HepG2 (cell line): Measurements from ENCODE around the gene IRF1. TPM values are rescaled to one million over a fixed set of nuclear protein-coding genes. Genes with fewer than 3 reads are reported as not detected.

Experiments used
- CBX1 ChIP-seq: IDR thresholded peaks from one replicate; pipeline ENCODE4 v1.6.1; 2016; ENCODE audit warnings: antibody characterized with exemption, low read depth
- CC2D1A ChIP-seq: sonication (generic); formaldehyde crosslinking; IDR thresholded peaks from 2 replicates; pipeline ENCODE4 v1.8.1; 2023; ENCODE audit warnings: mild to moderate bottlenecking, missing genetic modification reagents
- FIP1L1 ChIP-seq: fragments of 200-400 bp; formaldehyde crosslinking; IDR thresholded peaks from 2 replicates; pipeline ENCODE4 v1.6.1; 2018; ENCODE audit warnings: low read depth, mild to moderate bottlenecking, low read length, moderate library complexity, borderline replicate concordance; ENCODE audit not compliant: insufficient read depth
- FOXC1 ChIP-seq: sonication (generic); formaldehyde crosslinking; IDR thresholded peaks from 2 replicates; pipeline ENCODE4 v1.8.0; 2022; ENCODE audit warnings: mild to moderate bottlenecking, missing genetic modification reagents, borderline replicate concordance
- JUND ChIP-seq: sonication (generic); formaldehyde crosslinking; IDR thresholded peaks from 2 replicates; pipeline ENCODE4 v1.8.0; 2022; ENCODE audit warnings: mild to moderate bottlenecking, missing genetic modification reagents
- KLF15 ChIP-seq: sonication (generic); formaldehyde crosslinking; IDR thresholded peaks from 2 replicates; pipeline ENCODE4 v1.8.1; 2023; ENCODE audit warnings: borderline replicate concordance, mild to moderate bottlenecking, inconsistent platforms, missing genetic modification reagents, mixed read lengths
- RAD21 ChIP-seq: fragments of 450-650 bp; formaldehyde crosslinking; IDR thresholded peaks from 2 replicates; pipeline ENCODE4 v1.5.0; 2020; ENCODE audit warnings: mild to moderate bottlenecking
- RXRA ChIP-seq: sonication (generic); formaldehyde crosslinking; IDR thresholded peaks from 2 replicates; pipeline ENCODE4 v1.5.1; 2020; ENCODE audit warnings: missing genetic modification reagents
- SKI ChIP-seq: fragments of 450-650 bp; IDR thresholded peaks from one replicate; pipeline ENCODE4 v1.6.1; 2018; ENCODE audit warnings: mild to moderate bottlenecking; ENCODE audit not compliant: partially characterized antibody
- ZNF17 ChIP-seq: sonication (generic); formaldehyde crosslinking; IDR thresholded peaks from 2 replicates; pipeline ENCODE4 v1.5.0; 2020; ENCODE audit warnings: mild to moderate bottlenecking, missing genetic modification reagents
- ZNF24 ChIP-seq: fragments of 450-650 bp; IDR thresholded peaks from 2 replicates; pipeline ENCODE4 v1.6.1; 2017; ENCODE audit warnings: antibody characterized with exemption, mild to moderate bottlenecking
- ZNF619 ChIP-seq: sonication (generic); formaldehyde crosslinking; IDR thresholded peaks from 2 replicates; pipeline ENCODE4 v1.4.0; 2020; ENCODE audit warnings: mild to moderate bottlenecking, missing genetic modification reagents
- ZNF713 ChIP-seq: sonication (generic); formaldehyde crosslinking; IDR thresholded peaks from 2 replicates; pipeline ENCODE4 v1.4.0; 2020; ENCODE audit warnings: mild to moderate bottlenecking, missing genetic modification reagents
- ZSCAN30 ChIP-seq: sonication (generic); formaldehyde crosslinking; IDR thresholded peaks from 2 replicates; pipeline ENCODE4 v1.5.0; 2020; ENCODE audit warnings: mild to moderate bottlenecking, missing genetic modification reagents
- polyA plus RNA-seq, 8 experiments: library from polyadenylated mRNA; depleted of rRNA in 3 of 8; stranded (reverse) in 7 of 8; unstranded in 1 of 8; fragments of >200 nt; fragmentation: Illumina TruSeq in 4 of 8; extraction: Trizol in 4 of 8; gene quantifications; 2 replicates each; pipeline versions ENCODE4 v1.2.1 to v1.2.3, GENCODE V29; 2011 to 2016; ENCODE audit warnings: low read depth in 4 of 8, missing spikeins in 1 of 8, mixed read lengths in 1 of 8; ENCODE audit not compliant: insufficient read depth in 1 of 8
- total RNA-seq, 5 experiments: library from RNA; depleted of rRNA; stranded (reverse); fragments of >200 nt; fragmentation: Illumina TruSeq; extraction: Trizol; gene quantifications; 2 replicates each; pipeline ENCODE4 v1.2.3, GENCODE V29; 2016; ENCODE audit warnings: low read depth in 1 of 5
- TF ChIP-seq, protein P1 (sequence below): sonication (generic); formaldehyde crosslinking; conservative IDR thresholded peaks from 2 replicates; pipeline ENCODE4 v1.4.0; 2020; ENCODE audit warnings: missing genetic modification reagents
- TF ChIP-seq, protein P2 (sequence below): IDR thresholded peaks from 2 replicates; pipeline ENCODE4 v1.6.1; 2016; ENCODE audit warnings: control low read depth
- TF ChIP-seq, protein P3 (sequence below): sonication (generic); formaldehyde crosslinking; IDR thresholded peaks from 2 replicates; pipeline ENCODE4 v1.8.0; 2022; ENCODE audit warnings: mild to moderate bottlenecking, missing genetic modification reagents, moderate library complexity
- TF ChIP-seq, protein P4 (sequence below): sonication (generic); formaldehyde crosslinking; IDR thresholded peaks from 2 replicates; pipeline ENCODE4 v1.5.0; 2020; ENCODE audit warnings: mild to moderate bottlenecking, missing genetic modification reagents, moderate library complexity
- TF ChIP-seq, protein P5 (sequence below): sonication (generic); formaldehyde crosslinking; IDR thresholded peaks from 2 replicates; pipeline ENCODE4 v1.4.0; 2020; ENCODE audit warnings: missing genetic modification reagents
- TF ChIP-seq, protein P6 (sequence below), 2 experiments: sonication (generic) in 1 of 2; formaldehyde crosslinking in 1 of 2; IDR thresholded peaks; 2 replicates each; pipeline versions ENCODE4 v1.4.0 to v1.6.1; 2018 to 2020; ENCODE audit warnings: missing genetic modification reagents in 2 of 2, borderline replicate concordance in 1 of 2, low read depth in 1 of 2, mild to moderate bottlenecking in 1 of 2, missing biosample characterization in 1 of 2

IRF1 gene
- total and polyA plus RNA-seq, 2 of the 13 experiments (the other 11 are each of a cell fraction or from before 2014, with no cell fraction given) = 4.1 to 8.8 TPM

DNA sequence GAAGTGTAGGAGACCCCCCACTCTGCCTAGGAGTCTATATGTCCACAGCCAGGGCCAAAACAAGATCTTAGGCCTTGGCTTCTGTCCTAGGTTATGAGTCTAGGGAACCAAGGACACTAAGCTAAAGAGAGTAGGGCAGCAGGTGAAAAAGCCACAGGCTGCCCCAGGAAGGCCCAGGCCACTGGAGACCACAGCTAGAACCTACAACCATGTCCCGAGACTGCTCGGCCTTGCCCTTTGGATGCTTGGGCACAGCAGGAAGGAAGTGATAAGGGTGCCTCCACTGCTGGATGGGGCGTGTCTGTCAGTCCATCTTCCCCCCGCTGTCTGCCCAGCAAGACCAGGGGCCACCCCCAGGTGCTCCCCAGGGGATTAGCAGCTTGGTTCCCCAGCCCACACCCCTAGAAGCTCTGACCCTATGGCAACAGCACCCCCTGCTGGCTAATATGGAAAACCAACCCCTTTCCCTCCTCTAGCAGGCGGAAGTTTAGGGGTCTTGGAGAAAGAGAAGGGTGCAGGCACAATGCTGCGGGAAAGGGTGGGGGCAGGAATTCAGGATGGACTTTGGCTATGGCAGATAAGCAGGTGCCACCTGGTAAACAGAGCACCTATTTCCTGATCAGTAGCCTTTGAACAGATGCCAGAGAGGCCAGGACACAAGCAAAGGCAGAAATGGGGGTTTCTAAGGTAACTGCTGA lies 10.5 kb upstream of the IRF1 start (continued):
- TF ChIP-seq, protein P1, sequence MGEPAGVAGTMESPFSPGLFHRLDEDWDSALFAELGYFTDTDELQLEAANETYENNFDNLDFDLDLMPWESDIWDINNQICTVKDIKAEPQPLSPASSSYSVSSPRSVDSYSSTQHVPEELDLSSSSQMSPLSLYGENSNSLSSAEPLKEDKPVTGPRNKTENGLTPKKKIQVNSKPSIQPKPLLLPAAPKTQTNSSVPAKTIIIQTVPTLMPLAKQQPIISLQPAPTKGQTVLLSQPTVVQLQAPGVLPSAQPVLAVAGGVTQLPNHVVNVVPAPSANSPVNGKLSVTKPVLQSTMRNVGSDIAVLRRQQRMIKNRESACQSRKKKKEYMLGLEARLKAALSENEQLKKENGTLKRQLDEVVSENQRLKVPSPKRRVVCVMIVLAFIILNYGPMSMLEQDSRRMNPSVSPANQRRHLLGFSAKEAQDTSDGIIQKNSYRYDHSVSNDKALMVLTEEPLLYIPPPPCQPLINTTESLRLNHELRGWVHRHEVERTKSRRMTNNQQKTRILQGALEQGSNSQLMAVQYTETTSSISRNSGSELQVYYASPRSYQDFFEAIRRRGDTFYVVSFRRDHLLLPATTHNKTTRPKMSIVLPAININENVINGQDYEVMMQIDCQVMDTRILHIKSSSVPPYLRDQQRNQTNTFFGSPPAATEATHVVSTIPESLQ (CRISPR knock-in tag) = no peak
- TF ChIP-seq, protein P2, sequence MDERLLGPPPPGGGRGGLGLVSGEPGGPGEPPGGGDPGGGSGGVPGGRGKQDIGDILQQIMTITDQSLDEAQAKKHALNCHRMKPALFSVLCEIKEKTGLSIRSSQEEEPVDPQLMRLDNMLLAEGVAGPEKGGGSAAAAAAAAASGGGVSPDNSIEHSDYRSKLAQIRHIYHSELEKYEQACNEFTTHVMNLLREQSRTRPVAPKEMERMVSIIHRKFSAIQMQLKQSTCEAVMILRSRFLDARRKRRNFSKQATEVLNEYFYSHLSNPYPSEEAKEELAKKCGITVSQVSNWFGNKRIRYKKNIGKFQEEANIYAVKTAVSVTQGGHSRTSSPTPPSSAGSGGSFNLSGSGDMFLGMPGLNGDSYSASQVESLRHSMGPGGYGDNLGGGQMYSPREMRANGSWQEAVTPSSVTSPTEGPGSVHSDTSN = no peak
- TF ChIP-seq ZSCAN30 (CRISPR knock-in tag) (no peak), KLF15 (CRISPR knock-in tag) (no peak), RAD21 (CRISPR knock-in tag) (peak; percentile 94), ZNF24 (no peak), FOXC1 (CRISPR knock-in tag) (0 out of 2 replicates have a peak, but pooled peaks have one; percentile 18), ZNF17 (CRISPR knock-in tag) (no peak), CBX1 (no peak), CC2D1A (CRISPR knock-in tag) (no peak), SKI (peak; percentile 29), ZNF713 (CRISPR knock-in tag) (no peak), FIP1L1 (no peak), JUND (CRISPR knock-in tag) (no peak), RXRA (CRISPR knock-in tag) (peak; percentile 87), ZNF619 (CRISPR knock-in tag) (peak; percentile 31; the same call in 1 of the 2 replicates)
- TF ChIP-seq, protein P3, sequence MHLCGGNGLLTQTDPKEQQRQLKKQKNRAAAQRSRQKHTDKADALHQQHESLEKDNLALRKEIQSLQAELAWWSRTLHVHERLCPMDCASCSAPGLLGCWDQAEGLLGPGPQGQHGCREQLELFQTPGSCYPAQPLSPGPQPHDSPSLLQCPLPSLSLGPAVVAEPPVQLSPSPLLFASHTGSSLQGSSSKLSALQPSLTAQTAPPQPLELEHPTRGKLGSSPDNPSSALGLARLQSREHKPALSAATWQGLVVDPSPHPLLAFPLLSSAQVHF (CRISPR knock-in tag) = no peak
- TF ChIP-seq, protein P4, sequence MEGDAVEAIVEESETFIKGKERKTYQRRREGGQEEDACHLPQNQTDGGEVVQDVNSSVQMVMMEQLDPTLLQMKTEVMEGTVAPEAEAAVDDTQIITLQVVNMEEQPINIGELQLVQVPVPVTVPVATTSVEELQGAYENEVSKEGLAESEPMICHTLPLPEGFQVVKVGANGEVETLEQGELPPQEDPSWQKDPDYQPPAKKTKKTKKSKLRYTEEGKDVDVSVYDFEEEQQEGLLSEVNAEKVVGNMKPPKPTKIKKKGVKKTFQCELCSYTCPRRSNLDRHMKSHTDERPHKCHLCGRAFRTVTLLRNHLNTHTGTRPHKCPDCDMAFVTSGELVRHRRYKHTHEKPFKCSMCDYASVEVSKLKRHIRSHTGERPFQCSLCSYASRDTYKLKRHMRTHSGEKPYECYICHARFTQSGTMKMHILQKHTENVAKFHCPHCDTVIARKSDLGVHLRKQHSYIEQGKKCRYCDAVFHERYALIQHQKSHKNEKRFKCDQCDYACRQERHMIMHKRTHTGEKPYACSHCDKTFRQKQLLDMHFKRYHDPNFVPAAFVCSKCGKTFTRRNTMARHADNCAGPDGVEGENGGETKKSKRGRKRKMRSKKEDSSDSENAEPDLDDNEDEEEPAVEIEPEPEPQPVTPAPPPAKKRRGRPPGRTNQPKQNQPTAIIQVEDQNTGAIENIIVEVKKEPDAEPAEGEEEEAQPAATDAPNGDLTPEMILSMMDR = peak; percentile 98
- TF ChIP-seq, protein P5, sequence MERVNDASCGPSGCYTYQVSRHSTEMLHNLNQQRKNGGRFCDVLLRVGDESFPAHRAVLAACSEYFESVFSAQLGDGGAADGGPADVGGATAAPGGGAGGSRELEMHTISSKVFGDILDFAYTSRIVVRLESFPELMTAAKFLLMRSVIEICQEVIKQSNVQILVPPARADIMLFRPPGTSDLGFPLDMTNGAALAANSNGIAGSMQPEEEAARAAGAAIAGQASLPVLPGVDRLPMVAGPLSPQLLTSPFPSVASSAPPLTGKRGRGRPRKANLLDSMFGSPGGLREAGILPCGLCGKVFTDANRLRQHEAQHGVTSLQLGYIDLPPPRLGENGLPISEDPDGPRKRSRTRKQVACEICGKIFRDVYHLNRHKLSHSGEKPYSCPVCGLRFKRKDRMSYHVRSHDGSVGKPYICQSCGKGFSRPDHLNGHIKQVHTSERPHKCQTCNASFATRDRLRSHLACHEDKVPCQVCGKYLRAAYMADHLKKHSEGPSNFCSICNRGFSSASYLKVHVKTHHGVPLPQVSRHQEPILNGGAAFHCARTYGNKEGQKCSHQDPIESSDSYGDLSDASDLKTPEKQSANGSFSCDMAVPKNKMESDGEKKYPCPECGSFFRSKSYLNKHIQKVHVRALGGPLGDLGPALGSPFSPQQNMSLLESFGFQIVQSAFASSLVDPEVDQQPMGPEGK (CRISPR knock-in tag) = peak; percentile 84
- TF ChIP-seq, protein P6, sequence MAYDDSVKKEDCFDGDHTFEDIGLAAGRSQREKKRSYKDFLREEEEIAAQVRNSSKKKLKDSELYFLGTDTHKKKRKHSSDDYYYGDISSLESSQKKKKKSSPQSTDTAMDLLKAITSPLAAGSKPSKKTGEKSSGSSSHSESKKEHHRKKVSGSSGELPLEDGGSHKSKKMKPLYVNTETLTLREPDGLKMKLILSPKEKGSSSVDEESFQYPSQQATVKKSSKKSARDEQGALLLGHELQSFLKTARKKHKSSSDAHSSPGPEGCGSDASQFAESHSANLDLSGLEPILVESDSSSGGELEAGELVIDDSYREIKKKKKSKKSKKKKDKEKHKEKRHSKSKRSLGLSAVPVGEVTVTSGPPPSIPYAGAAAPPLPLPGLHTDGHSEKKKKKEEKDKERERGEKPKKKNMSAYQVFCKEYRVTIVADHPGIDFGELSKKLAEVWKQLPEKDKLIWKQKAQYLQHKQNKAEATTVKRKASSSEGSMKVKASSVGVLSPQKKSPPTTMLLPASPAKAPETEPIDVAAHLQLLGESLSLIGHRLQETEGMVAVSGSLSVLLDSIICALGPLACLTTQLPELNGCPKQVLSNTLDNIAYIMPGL (CRISPR knock-in tag; IDR thresholded peaks at IDR 0.05; ENCODE audit: borderline replicate concordance in 1 of 2, low read depth in 1 of 2) = peak; percentile 16 to 68; a peak in 2 of 4 replicates
